HepG2 (cell line): ENCODE results near the gene PCNX1.

ENCODE experiments used
- ATM ChIP-seq: fragments of 450-650 bp; IDR thresholded peaks from 2 replicates; pipeline ENCODE4 v1.7.1; 2017; ENCODE audit warnings: mild to moderate bottlenecking, borderline replicate concordance
- HMG20A ChIP-seq: IDR thresholded peaks from 2 replicates; pipeline ENCODE4 v1.6.1; 2016; ENCODE audit warnings: borderline replicate concordance
- MAFF ChIP-seq: IDR thresholded peaks from 2 replicates; pipeline ENCODE4 v1.6.1; 2011; ENCODE audit warnings: low read depth, low read length, improper control_type of control experiment
- ZNF143 ChIP-seq: sonication (generic); formaldehyde crosslinking; IDR thresholded peaks from 2 replicates; pipeline ENCODE4 v1.4.0; 2020; ENCODE audit warnings: missing genetic modification reagents

DNA sequence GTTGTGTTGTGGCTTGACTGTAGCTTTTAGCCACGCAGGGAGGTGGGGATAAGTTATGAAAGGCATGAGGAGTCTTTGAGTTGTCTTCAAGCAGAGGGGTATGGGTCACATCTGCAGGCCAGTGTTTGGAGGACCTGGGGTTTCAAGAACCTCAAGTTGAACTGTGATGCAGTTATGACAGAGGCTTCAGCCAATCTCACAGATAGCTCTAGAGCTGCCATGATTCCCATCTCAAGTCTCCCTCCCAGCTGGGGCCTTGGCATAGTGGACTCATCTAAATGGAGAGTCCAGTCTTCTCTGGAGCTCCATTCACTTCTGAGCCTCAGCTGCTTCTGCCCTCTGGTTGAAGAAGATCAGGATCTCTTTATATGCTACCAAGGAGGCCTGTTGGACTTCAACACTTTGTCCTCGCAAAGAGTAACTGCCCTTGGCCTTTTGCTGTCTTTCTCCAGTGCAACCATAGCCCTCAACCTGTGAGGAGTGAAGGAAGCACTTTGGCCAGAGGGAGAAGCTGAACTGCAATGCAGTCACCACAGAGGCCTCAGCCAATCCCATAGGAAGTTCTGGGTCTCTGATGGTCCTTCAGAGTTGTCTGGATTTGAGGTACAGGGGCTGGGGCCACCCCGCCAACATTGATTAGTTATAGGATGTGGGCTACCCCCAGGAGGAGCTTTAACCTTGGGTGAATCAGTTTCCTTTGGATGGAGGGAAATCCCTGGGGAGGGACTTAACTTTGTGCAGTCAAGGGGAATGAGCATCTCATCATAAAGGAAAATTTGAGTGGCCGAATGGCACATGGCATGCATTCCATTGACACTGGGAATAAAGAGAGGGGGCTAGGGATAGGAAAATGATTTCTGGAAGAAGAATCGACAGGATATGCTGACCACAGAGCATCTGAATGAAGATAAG, 230.5 kb downstream of the PCNX1 start:
- TF ChIP-seq HMG20A (CRISPR knock-in tag): no peak
- TF ChIP-seq MAFF: no peak
- TF ChIP-seq ZNF143 (CRISPR knock-in tag): no peak
- no peak for TF ChIP-seq ATM
